Adrenal gland (tissue), 5 donors: ENCODE measurements around the gene TRIM16.

Experiments
- CTCF ChIP-seq, 6 experiments: fragments of 450-650 bp in 4 of 6; fragments of 200-600 bp in 2 of 6; sonication (generic) in 1 of 6; IDR thresholded peaks; 1 replicate in 5 of 6; 2 replicates in 1 of 6; pipeline versions ENCODE4 v1.5.1 to v1.8.0; 2016 to 2021; ENCODE audit warnings: antibody characterized with exemption in 6 of 6, mild to moderate bottlenecking in 2 of 6, moderate library complexity in 1 of 6
- POLR2A ChIP-seq, 2 donors: fragments of 450-650 bp; IDR thresholded peaks; one replicate each; pipeline ENCODE4 v1.6.1; 2017; ENCODE audit warnings: antibody characterized with exemption in 2 of 2, mild to moderate bottlenecking in 2 of 2, moderate library complexity in 1 of 2
- donor health status: DM: no; HTN: no; CAD: no.

- no peak for TF ChIP-seq CTCF (IDR thresholded peaks at IDR 0.05)
- TF ChIP-seq POLR2A (IDR thresholded peaks at IDR 0.05), result no peak
These were observed 31.2 kb downstream of the TRIM16 start for GRCh38 chr17:15652960-15653359.
